Activated CD8-positive, alpha-beta memory T cell treated with anti-CD3 and anti-CD28 coated beads for 36 hours (primary cell): ENCODE data around the gene NDE1. TPM values are rescaled to one million over a fixed set of nuclear protein-coding genes. Genes with fewer than 3 reads are reported as not detected.
"Not testable (repeated sequence)": the region's sequence is repeated elsewhere in the genome, so short reads cannot be mapped to it uniquely, and the experiment has no call there.

ENCODE experiments used
- CTCF ChIA-PET: fragments of 350-600 bp; sonication (Branson Sonifier 250); formaldehyde crosslinking; loops from one replicate; lab custom pipeline; 2021; ENCODE audit warnings: antibody characterized with exemption; lab: Charles Lee
- POLR2A ChIA-PET: fragments of 350-600 bp; sonication (Branson Sonifier 250); formaldehyde crosslinking; loops from one replicate; lab custom pipeline; 2021; ENCODE audit warnings: antibody characterized with exemption; lab: Charles Lee
- total RNA-seq, 2 experiments: library from RNA; stranded (reverse); gene quantifications; one replicate each; pipeline ENCODE4 v1.2.3, GENCODE V29; 2021

Gene NDE1
- total RNA-seq, 2 experiments from 2014 or later, result 110 to 115 TPM

GRCh38 chr16:15672514-15673167, 22.6 kb downstream of the NDE1 start:
- ChIA-PET CTCF (interaction anchor here (1.5 kb wide), 1 partner anchor 10 kb away, joined by 10 read pairs; no protein-coding TSS in a partner anchor), POLR2A (no interaction called here)

GRCh38 chr16:15674571-15674970, 24.5 kb downstream of the NDE1 start:
- CTCF ChIA-PET, result no interaction called here
- POLR2A ChIA-PET, result no interaction called here

GRCh38 chr16:15676506-15676905, 26.5 kb downstream of the NDE1 start:
- POLR2A ChIA-PET, result interaction anchor here (0.6 kb wide), 1 partner anchor 1022 kb away, joined by 5 read pairs; no protein-coding TSS in a partner anchor
- CTCF ChIA-PET, result interaction anchor here (0.6 kb wide), 1 partner anchor 26 kb away, joined by 5 read pairs; no protein-coding TSS in a partner anchor

GRCh38 chr16:15677447-15677846, 27.4 kb downstream of the NDE1 start:
- POLR2A ChIA-PET, result no interaction called here
- CTCF ChIA-PET, result no interaction called here

- POLR2A ChIA-PET, result no interaction called here
- CTCF ChIA-PET, result interaction anchor here (0.8 kb wide), 1 partner anchor 16 kb away, joined by 3 read pairs; no protein-coding TSS in a partner anchor
Measured at GRCh38 chr16:15682105-15682570, 32.1 kb downstream of the NDE1 start.

GRCh38 chr16:15686287-15686686, 36.2 kb downstream of the NDE1 start:
- ChIA-PET POLR2A (no interaction called here), CTCF (no interaction called here)

GRCh38 chr16:15689290-15689689, 39.2 kb downstream of the NDE1 start:
- CTCF ChIA-PET, result no interaction called here
- POLR2A ChIA-PET, result no interaction called here

GRCh38 chr16:15690296-15690695, 40.3 kb downstream of the NDE1 start:
- ChIA-PET POLR2A (interaction anchor here (0.6 kb wide), 1 partner anchor 419 kb away, joined by 5 read pairs; no protein-coding TSS in a partner anchor), CTCF (no interaction called here)

GRCh38 chr16:15691046-15691445, 41.0 kb downstream of the NDE1 start:
- CTCF ChIA-PET, result interaction anchor here (1.4 kb wide), 1 partner anchor 14 kb away, joined by 4 read pairs; no protein-coding TSS in a partner anchor
- POLR2A ChIA-PET, result no interaction called here

GRCh38 chr16:15692508-15692907, 42.5 kb downstream of the NDE1 start:
- POLR2A ChIA-PET, CTCF ChIA-PET: not testable (repeated sequence)

- POLR2A ChIA-PET, result no interaction called here
- CTCF ChIA-PET, result no interaction called here
Measured at GRCh38 chr16:15694499-15694898, 44.5 kb downstream of the NDE1 start.

- POLR2A ChIA-PET, result no interaction called here
- CTCF ChIA-PET, result no interaction called here
Measured at GRCh38 chr16:15699819-15700218, 49.8 kb downstream of the NDE1 start.

GRCh38 chr16:15701367-15701766, 51.3 kb downstream of the NDE1 start:
- ChIA-PET POLR2A (no interaction called here), CTCF (no interaction called here)

GRCh38 chr16:15701975-15702970, 52.2 kb downstream of the NDE1 start:
- CTCF ChIA-PET, result interaction anchor here (0.6 kb wide), 1 partner anchor 118 kb away, joined by 4 read pairs; no protein-coding TSS in a partner anchor
- POLR2A ChIA-PET, result no interaction called here

- CTCF ChIA-PET, result interaction anchor here (0.6 kb wide), 1 partner anchor 117 kb away, joined by 4 read pairs; no protein-coding TSS in a partner anchor
- POLR2A ChIA-PET, result no interaction called here
Measured at GRCh38 chr16:15703029-15703736, 53.1 kb downstream of the NDE1 start.

- CTCF ChIA-PET, result interaction anchor here (0.6 to 1.4 kb wide), 2 partner anchors 13 to 269 kb away, joined by 4 read pairs; no protein-coding TSS in a partner anchor
- POLR2A ChIA-PET, result no interaction called here
Measured at GRCh38 chr16:15704545-15704987, 54.5 kb downstream of the NDE1 start.

GRCh38 chr16:15705064-15705565, 55.1 kb downstream of the NDE1 start:
- ChIA-PET CTCF (interaction anchor here (0.6 to 1.4 kb wide), 2 partner anchors 14 to 269 kb away, joined by 4 read pairs; no protein-coding TSS in a partner anchor), POLR2A (no interaction called here)

- CTCF ChIA-PET, result interaction anchor here (0.7 kb wide), 1 partner anchor 280 kb away, joined by 3 read pairs; no protein-coding TSS in a partner anchor
- POLR2A ChIA-PET, result no interaction called here
Measured at GRCh38 chr16:15707332-15707731, 57.3 kb downstream of the NDE1 start.
